SK-N-SH treated with all-trans-retinoic acid at 6 μM for 48 hours (cell line): ENCODE results near the gene U2AF2.

Experiments
- ATAC-seq: fragments of 200-7000 bp; cut with Tn5 transposase; 3 replicates; pipeline ENCODE4 v1.9.1; 2020; ENCODE audit warnings: mild to moderate bottlenecking, moderate library complexity
- ARNTL ChIP-seq: fragments of 450-650 bp; formaldehyde crosslinking; IDR thresholded peaks from 2 replicates; pipeline ENCODE4 v1.5.0; 2020; ENCODE audit warnings: low read depth, mild to moderate bottlenecking, moderate library complexity, borderline replicate concordance
- BACH2 ChIP-seq: fragments of 250-450 bp; sonication (Bioruptor Pico); IDR thresholded peaks from 2 replicates; pipeline ENCODE4 v1.9.0; 2021; ENCODE audit warnings: mild to moderate bottlenecking, borderline replicate concordance
- CREB5 ChIP-seq: fragments of 250-450 bp; sonication (Bioruptor Pico); IDR thresholded peaks from 2 replicates; pipeline ENCODE4 v1.5.1; 2020; ENCODE audit warnings: low read depth, mild to moderate bottlenecking, moderate library complexity
- CSRNP3 ChIP-seq: fragments of 250-450 bp; sonication (Bioruptor Pico); IDR thresholded peaks from 2 replicates; pipeline ENCODE4 v1.5.1; 2021; ENCODE audit warnings: mild to moderate bottlenecking, moderate library complexity
- GLIS3 ChIP-seq: fragments of 250-450 bp; sonication (Bioruptor Pico); IDR thresholded peaks from 2 replicates; pipeline ENCODE4 v1.5.0; 2020; ENCODE audit warnings: mild to moderate bottlenecking, moderate library complexity
- OSR1 ChIP-seq: fragments of 250-450 bp; sonication (Bioruptor Pico); IDR thresholded peaks from 2 replicates; pipeline ENCODE4 v1.8.0; 2022; ENCODE audit warnings: moderate library complexity, mild to moderate bottlenecking, inconsistent platforms
- PATZ1 ChIP-seq: fragments of 250-450 bp; sonication (Bioruptor Pico); IDR thresholded peaks from 2 replicates; pipeline ENCODE4 v1.8.0; 2020; ENCODE audit warnings: mild to moderate bottlenecking, moderate library complexity, borderline replicate concordance
- POU6F1 ChIP-seq: fragments of 250-450 bp; sonication (Bioruptor Pico); IDR thresholded peaks from 2 replicates; pipeline ENCODE4 v1.8.0; 2021; ENCODE audit warnings: low read depth, mild to moderate bottlenecking, moderate library complexity, borderline replicate concordance
- PPARA ChIP-seq: fragments of 250-450 bp; sonication (Bioruptor Pico); IDR thresholded peaks from 2 replicates; pipeline ENCODE4 v1.5.0; 2020; ENCODE audit warnings: mild to moderate bottlenecking, borderline replicate concordance
- RARB ChIP-seq: fragments of 250-450 bp; sonication (Bioruptor Pico); IDR thresholded peaks from 2 replicates; pipeline ENCODE4 v1.8.0; 2021; ENCODE audit warnings: mild to moderate bottlenecking, moderate library complexity
- SNAI2 ChIP-seq: fragments of 250-450 bp; sonication (Bioruptor Pico); IDR thresholded peaks from 2 replicates; pipeline ENCODE4 v1.5.0; 2020; ENCODE audit warnings: mild to moderate bottlenecking, moderate library complexity
- TCF4 ChIP-seq: fragments of 250-450 bp; sonication (Bioruptor Pico); IDR thresholded peaks from 2 replicates; pipeline ENCODE4 v1.8.0; 2021; ENCODE audit warnings: mild to moderate bottlenecking, moderate library complexity, borderline replicate concordance
- TOX ChIP-seq: fragments of 250-450 bp; sonication (Bioruptor Pico); IDR thresholded peaks from 2 replicates; pipeline ENCODE4 v1.8.0; 2021; ENCODE audit warnings: mild to moderate bottlenecking, moderate library complexity, borderline replicate concordance
- TSHZ2 ChIP-seq: fragments of 250-450 bp; sonication (Bioruptor Pico); IDR thresholded peaks from 2 replicates; pipeline ENCODE4 v1.5.0; 2020; ENCODE audit warnings: mild to moderate bottlenecking, moderate library complexity
- ZC3H10 ChIP-seq: fragments of 250-450 bp; sonication (Bioruptor Pico); IDR thresholded peaks from 2 replicates; pipeline ENCODE4 v1.5.1; 2021; ENCODE audit warnings: mild to moderate bottlenecking, moderate library complexity
- ZFP3 ChIP-seq: fragments of 250-450 bp; sonication (Bioruptor Pico); IDR thresholded peaks from 2 replicates; pipeline ENCODE4 v1.5.0; 2020; ENCODE audit warnings: mild to moderate bottlenecking, moderate library complexity
- ZNF565 ChIP-seq: fragments of 450-650 bp; formaldehyde crosslinking; conservative IDR thresholded peaks from 2 replicates; pipeline ENCODE4 v1.5.0; 2020; ENCODE audit warnings: low read depth, mild to moderate bottlenecking, moderate library complexity
- ZNF70 ChIP-seq: fragments of 450-650 bp; formaldehyde crosslinking; IDR thresholded peaks from 2 replicates; pipeline ENCODE4 v1.5.0; 2020; ENCODE audit warnings: mild to moderate bottlenecking, moderate library complexity
- ZNF8 ChIP-seq: fragments of 450-650 bp; formaldehyde crosslinking; IDR thresholded peaks from 2 replicates; pipeline ENCODE4 v1.5.0; 2020; ENCODE audit warnings: mild to moderate bottlenecking, moderate library complexity

The U2AF2 gene

GRCh38 chr19:55636723-55637122 lies 18.1 kb upstream of the U2AF2 start:
- TF ChIP-seq RARB, result no peak
- TF ChIP-seq GLIS3 (CRISPR knock-in tag), result no peak
- TF ChIP-seq POU6F1 (CRISPR knock-in tag), result no peak
- no peak for TF ChIP-seq TSHZ2
- TF ChIP-seq PPARA (CRISPR knock-in tag), result no peak
- no peak for TF ChIP-seq PATZ1 (CRISPR knock-in tag)
- no peak for TF ChIP-seq TOX
- no peak for ATAC-seq

DNA sequence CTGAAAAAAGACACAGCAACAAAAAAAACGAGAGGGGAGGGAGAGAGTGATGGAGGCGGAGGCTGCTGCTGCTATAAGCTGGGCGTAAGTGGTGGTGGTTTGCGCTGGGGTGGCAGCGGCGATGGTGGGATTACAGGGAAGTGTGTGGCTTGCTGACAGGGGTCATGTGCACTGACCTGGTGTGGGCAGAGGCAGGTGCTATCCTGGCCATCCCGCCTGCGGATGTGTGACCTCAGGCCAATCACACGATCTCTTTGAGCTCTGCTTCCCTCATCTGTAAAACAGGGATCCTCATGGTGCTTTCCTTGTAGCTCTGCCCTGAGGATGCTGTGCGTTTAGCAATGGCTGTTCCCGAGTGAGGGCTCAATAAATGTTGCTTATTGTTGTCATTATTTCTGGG lies 17.3 kb upstream of the U2AF2 start:
- ATAC-seq, result no peak

DNA sequence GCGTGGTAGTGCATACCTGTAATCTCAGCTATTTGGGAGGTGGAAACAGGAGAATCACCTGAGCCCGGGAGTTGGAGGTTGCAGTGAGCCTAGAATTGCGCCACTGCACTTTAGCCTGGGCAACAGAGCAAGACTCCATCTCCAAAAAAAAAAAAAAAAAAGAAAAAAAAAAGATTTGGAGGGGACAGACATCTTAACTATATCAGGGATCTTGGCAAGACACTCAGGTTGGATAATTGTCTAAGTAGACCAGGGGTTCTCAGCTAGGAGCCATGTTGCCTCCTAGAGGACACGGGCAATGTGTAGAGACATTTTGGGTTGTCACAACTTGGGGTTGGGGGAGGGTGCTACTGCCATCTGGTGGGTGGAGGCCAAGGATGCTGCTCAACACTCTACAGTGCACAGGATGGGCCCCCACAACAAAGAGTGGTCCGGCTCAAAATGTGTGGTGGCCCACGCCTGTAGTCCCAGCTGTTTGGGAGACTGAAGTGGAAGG lies 15.9 kb upstream of the U2AF2 start:
- TF ChIP-seq ZNF8 (CRISPR knock-in tag) (no peak), BACH2 (CRISPR knock-in tag) (no peak), ZC3H10 (no peak), ZNF565 (CRISPR knock-in tag) (no peak), PPARA (CRISPR knock-in tag) (no peak), TCF4 (CRISPR knock-in tag) (no peak), GLIS3 (CRISPR knock-in tag) (no peak), ZNF70 (CRISPR knock-in tag) (no peak), ZFP3 (CRISPR knock-in tag) (no peak), CREB5 (CRISPR knock-in tag) (no peak), TSHZ2 (no peak), OSR1 (CRISPR knock-in tag) (no peak), TOX (no peak), SNAI2 (no peak), PATZ1 (CRISPR knock-in tag) (no peak)
- no peak for ATAC-seq

More for the DNA sequence above, 17.3 kb upstream of the U2AF2 start:
- TF ChIP-seq ARNTL (no peak), CSRNP3 (CRISPR knock-in tag) (no peak), ZNF70 (CRISPR knock-in tag) (no peak)
